A549 treated with RU486 at 1 μM for 4 hours (cell line): ENCODE results near the gene SRSF5. TPM values are rescaled to one million over a fixed set of nuclear protein-coding genes. Genes with fewer than 3 reads are reported as not detected.

Source experiments
- total RNA-seq: library from RNA; stranded (reverse); fragments of 200-300 nt; extraction: Qiagen RNA extraction; gene quantifications from 5 replicates; pipeline ENCODE4 v1.2.3, GENCODE V29; 2022; ENCODE audit warnings: low read depth

SRSF5 gene
- total RNA-seq: 218 to 331 TPM (median 231 TPM) in 5 replicates

GRCh38 chr14:69766984-69767368 lies at the start of gene SRSF5:
TSS of gene SRSF5 (plus strand) at chr14:69767142. CDS start at chr14:69768157, 1,015 bp downstream.

GRCh38 chr14:69796797-69797500 lies 30.0 kb downstream of the SRSF5 start, which contains the start of gene SLC10A1:
TSS of gene SLC10A1 (minus strand) at chr14:69797241. CDS start at chr14:69797155, 86 bp downstream.

Other genes starting within 250 kb of the SRSF5 start
- not detected in 5 replicates for gene CCDC177, start 192.3 kb upstream of the SRSF5 start, total RNA-seq
- 5.7 to 7.0 TPM (median 6.3 TPM) in 5 replicates for gene SUSD6, start 155.5 kb upstream of the SRSF5 start, total RNA-seq
- gene SLC10A1, start 30.1 kb downstream of the SRSF5 start, total RNA-seq: not detected in 5 replicates
- gene SMOC1, start 112.3 kb downstream of the SRSF5 start, total RNA-seq: 14.7 to 23.3 TPM (median 18.8 TPM) in 5 replicates